ENCODE measurements around the gene NDUFS3. TPM values are rescaled to one million over a fixed set of nuclear protein-coding genes. Genes with fewer than 3 reads are reported as not detected.

Gene NDUFS3
- total RNA-seq, 2 experiments from 2014 or later, result 105 to 108 TPM

Other genes with a start within 250 kb of the NDUFS3 start
- gene MYBPC3, start 226.4 kb upstream of the NDUFS3 start, total RNA-seq, result under 1 TPM in 1 of 2 experiments, not detected in 1; 0.11 TPM
- 1 to 10 TPM; 2.9 to 3.5 TPM for gene SPI1, start 200.5 kb upstream of the NDUFS3 start, total RNA-seq
- gene SLC39A13, start 170.5 kb upstream of the NDUFS3 start, total RNA-seq, result 10 to 100 TPM; 33.1 to 38.2 TPM
- gene PSMC3, start 152.6 kb upstream of the NDUFS3 start, total RNA-seq, result 100 to 1,000 TPM; 113 to 115 TPM
- gene RAPSN, start 129.9 kb upstream of the NDUFS3 start, total RNA-seq, result under 1 TPM; 0.42 to 0.91 TPM
- gene CELF1, start 25.9 kb upstream of the NDUFS3 start, total RNA-seq, result 100 to 1,000 TPM; 102 to 113 TPM
- gene PTPMT1, start 13.5 kb upstream of the NDUFS3 start, total RNA-seq, result 10 to 100 TPM; 37.9 to 39.3 TPM
- 10 to 100 TPM; 18.8 to 19.0 TPM for gene KBTBD4, start 104 bp upstream of the NDUFS3 start, total RNA-seq
- gene FAM180B, start 7.6 kb downstream of the NDUFS3 start, total RNA-seq, result not detected
- under 1 TPM; 0.43 to 0.47 TPM for gene C1QTNF4, start 15.3 kb downstream of the NDUFS3 start, total RNA-seq
- gene MTCH2, start 63.5 kb downstream of the NDUFS3 start, total RNA-seq, result 10 to 100 TPM; 61.4 to 66.8 TPM
- 1 to 10 TPM; 7.7 to 8.3 TPM for gene AGBL2, start 136.3 kb downstream of the NDUFS3 start, total RNA-seq
- 100 to 1,000 TPM; 201 to 213 TPM for gene FNBP4, start 188.3 kb downstream of the NDUFS3 start, total RNA-seq

Measured in activated naive CD8-positive, alpha-beta T cell treated with anti-CD3 and anti-CD28 coated beads, Interleukin-2, amount 10 ng/mL, durations not matched to agents 7 days and 5 days (primary cell).